AG09319 (cell line): ENCODE measurements around the gene GOLGA6L4.
"Not testable (repeated sequence)": the region's sequence is repeated elsewhere in the genome, so short reads cannot be mapped to it uniquely, and the experiment has no call there.

ENCODE experiments used
- DNase-seq: peaks from one replicate; pipeline ENCODE4 v3.0.0-alpha.2; 2010; ENCODE audit warnings: low read depth; ENCODE audit errors: extremely low read depth

The GOLGA6L4 gene, protein sequence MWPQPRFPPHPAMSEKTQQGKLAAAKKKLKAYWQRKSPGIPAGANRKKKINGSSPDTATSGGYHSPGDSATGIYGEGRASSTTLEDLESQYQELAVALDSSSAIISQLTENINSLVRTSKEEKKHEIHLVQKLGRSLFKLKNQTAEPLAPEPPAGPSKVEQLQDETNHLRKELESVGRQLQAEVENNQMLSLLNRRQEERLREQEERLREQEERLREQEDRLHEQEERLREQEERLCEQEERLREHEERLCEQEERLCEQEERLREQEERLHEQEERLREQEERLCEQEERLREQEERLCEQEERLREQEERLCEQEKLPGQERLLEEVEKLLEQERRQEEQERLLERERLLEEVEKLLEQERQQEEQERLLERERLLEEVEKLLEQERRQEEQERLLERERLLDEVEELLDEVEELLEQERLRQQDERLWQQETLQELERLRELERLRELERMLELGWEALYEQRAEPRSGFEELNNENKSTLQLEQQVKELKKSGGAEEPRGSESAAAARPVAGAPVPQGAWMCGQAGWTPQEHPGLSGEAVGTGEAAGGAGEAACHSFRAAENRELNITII

DNA sequence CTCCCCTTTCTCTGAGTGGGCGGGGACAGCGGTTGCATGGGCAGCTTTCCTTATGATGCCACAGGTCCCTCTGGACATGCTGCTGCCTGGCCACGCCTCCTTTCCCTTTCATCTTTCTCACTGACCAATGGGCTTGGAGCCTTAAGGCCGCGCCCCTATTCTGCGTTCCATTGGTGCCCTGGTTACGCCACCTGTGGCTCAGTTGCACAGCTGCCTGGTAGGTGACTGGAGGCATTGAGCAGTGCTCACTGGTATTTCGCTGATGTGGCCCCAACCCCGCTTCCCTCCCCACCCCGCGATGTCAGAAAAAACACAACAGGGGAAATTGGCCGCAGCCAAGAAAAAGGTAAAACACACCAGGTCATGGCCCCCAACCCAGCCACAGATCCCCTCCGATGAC is at the start of gene GOLGA6L4:
GOLGA6L4 (plus strand) TSS at position 201 of the 400 bp plus-strand sequence; CDS start at position 263, 62 bp downstream.
- DNase-seq: not testable (repeated sequence)

DNA sequence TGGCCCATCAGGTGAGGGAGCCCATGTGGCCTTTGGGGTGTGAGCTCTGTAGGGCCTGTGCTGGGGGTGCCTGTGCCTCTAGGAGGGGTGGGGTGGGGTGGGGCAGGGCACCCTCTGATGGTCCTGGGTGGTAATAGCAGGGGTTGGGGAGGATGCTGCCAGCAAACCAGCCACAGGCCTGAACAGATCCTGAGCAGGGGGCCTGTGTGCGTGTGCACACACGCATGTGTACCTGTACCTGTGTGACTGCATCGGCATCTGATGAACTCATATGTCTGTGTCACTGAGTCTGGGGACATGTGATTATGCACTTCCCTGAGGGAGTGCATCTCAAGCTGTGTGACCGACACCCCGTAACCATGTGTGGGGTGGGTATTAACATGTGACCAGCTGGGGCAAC is 42.6 kb upstream of the GOLGA6L4 start:
- not testable (repeated sequence) for DNase-seq

DNA sequence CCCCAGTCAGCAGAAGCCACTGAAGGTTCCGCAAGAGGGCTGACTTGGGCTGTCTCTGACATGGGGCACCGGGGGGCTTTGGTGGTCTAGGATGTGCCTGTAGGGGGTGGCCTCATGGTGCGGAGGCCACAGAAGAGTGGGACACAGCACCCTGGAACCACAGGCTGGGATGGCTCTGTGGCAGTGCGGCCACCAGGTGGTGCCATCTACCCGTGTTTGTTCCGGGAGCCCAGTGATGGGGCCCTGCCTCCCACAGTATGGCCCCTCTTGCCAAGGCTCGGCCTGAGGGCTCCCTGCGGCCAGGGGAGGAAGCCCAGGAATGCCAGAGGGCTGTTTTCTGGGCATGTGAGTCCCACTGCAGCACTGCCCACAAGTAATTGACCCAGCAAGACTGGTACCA is 40.0 kb upstream of the GOLGA6L4 start:
- not testable (repeated sequence) for DNase-seq

DNA sequence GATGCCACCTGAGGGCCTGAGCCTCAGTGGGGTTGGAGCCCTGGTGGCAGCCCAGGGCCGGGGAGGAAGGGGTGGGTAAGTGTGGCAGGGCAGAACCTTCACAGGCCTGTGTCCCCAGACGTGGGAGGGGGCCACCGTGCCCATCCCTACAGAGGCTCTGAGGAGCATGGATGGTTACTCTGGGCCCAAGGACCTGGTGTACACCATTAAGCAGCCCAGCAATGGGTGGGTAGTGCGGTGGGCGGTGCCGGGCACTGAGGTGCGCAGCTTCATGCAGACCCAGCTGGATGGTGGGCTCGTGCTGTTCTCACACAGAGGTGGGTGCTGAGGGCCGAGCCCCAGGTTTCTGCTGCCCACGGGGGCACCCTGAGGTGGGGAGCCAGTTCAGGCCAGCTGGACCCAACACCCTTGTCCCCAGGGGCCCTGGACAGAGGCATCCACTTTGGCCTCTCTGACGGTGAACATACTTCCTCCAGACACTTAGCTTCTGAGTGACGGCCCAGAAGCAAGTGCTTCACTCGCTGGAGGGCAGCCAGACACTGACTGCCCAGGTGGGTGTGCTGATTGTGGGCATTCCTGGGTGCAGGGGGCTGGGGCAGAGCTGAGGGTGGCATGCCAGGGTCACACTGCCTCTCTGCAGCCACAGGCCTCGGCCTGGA is 38.9 kb upstream of the GOLGA6L4 start:
- not testable (repeated sequence) for DNase-seq

DNA sequence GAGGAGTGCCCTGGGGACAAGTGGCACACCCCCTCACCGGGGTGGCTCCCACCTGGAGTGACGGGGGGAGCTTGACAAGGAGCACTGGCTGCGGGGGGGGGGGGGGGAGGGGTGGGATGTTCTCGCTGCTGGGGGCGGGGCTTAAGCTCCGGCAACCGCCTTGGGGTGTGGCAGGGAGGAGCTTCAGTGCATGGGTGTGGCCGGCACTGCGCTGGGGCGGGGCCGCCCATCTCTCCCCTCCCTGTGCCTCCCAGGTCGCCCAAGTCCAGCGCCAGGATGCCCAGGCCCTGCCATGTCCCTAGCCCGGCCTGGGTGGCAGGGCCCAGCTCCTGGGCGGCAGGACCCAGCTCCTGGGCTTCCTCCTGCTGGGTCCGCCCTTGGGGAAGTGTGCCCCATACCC is 35.7 kb upstream of the GOLGA6L4 start:
- not testable (repeated sequence) for DNase-seq

DNA sequence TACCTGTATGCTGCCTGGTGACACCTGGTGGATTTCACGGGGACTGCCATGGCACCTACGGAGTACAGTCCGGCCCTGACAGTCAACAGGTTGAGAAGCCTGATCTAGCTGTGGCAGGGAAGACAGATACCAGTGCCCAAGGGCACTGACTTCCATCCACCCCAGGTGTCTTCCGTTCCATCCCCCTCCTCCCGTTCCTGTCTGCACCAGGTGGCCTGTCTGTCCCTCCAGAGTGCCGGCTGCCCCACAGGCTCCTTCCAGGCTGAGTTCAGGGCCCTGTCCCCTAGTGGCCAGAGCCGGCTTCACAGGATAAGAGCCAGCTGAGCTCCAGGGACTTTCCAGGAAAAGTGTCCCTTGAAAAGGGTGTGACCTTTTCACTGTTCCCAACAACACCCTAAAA is 10.9 kb downstream of the GOLGA6L4 start:
- DNase-seq: not testable (repeated sequence)
